WTC11 (cell line): ENCODE measurements around the gene SOCS1. TPM values are rescaled to one million over a fixed set of nuclear protein-coding genes. Genes with fewer than 3 reads are reported as not detected.

Experiments
- ATAC-seq: fragments of 200-7000 bp; cut with Tn5 transposase; 2 replicates; pipeline ENCODE4 v1.10.0; 2021; ENCODE audit warnings: mild to moderate bottlenecking, moderate library complexity
- CTCF ChIA-PET: fragments of 300-600 bp; sonication (Branson Sonifier 250); formaldehyde crosslinking; loops from one replicate; lab custom pipeline; 2021; ENCODE audit warnings: antibody characterized with exemption; lab: Charles Lee
- POLR2A ChIA-PET: fragments of 350-600 bp; sonication (Branson Sonifier 250); formaldehyde crosslinking; loops from one replicate; lab custom pipeline; 2021; ENCODE audit warnings: antibody characterized with exemption; lab: Charles Lee
- DNase-seq: peaks from one replicate; pipeline ENCODE4 v3.0.0; 2021; ENCODE audit warnings: low spot score
- H3K27ac Mint-ChIP-seq: 2 replicates; pipeline ENCODE4 v1.8.0; 2021; ENCODE audit warnings: mixed read lengths
- H3K27me3 Mint-ChIP-seq: 2 replicates; pipeline ENCODE4 v1.8.0; 2021; ENCODE audit warnings: low read depth, mild to moderate bottlenecking, moderate library complexity, mixed read lengths
- H3K36me3 Mint-ChIP-seq: 2 replicates; pipeline ENCODE4 v1.8.0; 2021; ENCODE audit warnings: mixed read lengths
- H3K4me1 Mint-ChIP-seq: 2 replicates; pipeline ENCODE4 v1.8.0; 2022; ENCODE audit warnings: mixed read lengths
- H3K4me3 Mint-ChIP-seq: 2 replicates; pipeline ENCODE4 v1.8.0; 2021; ENCODE audit warnings: mild to moderate bottlenecking, moderate library complexity, mixed read lengths
- H3K9me3 Mint-ChIP-seq: 2 replicates; pipeline ENCODE4 v1.8.0; 2021; ENCODE audit warnings: mixed read lengths
- AR ChIP-seq: fragments of 250-450 bp; sonication (Bioruptor Pico); IDR thresholded peaks from 2 replicates; pipeline ENCODE4 v1.9.0; 2021; ENCODE audit warnings: mild to moderate bottlenecking
- CTCF ChIP-seq: fragments of 200-600 bp; IDR thresholded peaks from 2 replicates; pipeline ENCODE4 v1.8.0; 2022; ENCODE audit warnings: antibody characterized with exemption
- HMGXB4 ChIP-seq: sonication (generic); formaldehyde crosslinking; IDR thresholded peaks from 2 replicates; pipeline ENCODE4 v1.8.1; 2023; ENCODE audit warnings: mild to moderate bottlenecking, moderate library complexity, missing genetic modification reagents
- JAZF1 ChIP-seq: fragments of 250-450 bp; sonication (Bioruptor Pico); IDR thresholded peaks from 2 replicates; pipeline ENCODE4 v1.9.0; 2021; ENCODE audit warnings: moderate library complexity, mild to moderate bottlenecking, inconsistent platforms
- PRDM15 ChIP-seq: sonication (generic); formaldehyde crosslinking; IDR thresholded peaks from 2 replicates; pipeline ENCODE4 v1.8.0; 2022; ENCODE audit warnings: missing genetic modification reagents
- PRRX2 ChIP-seq: fragments of 250-450 bp; sonication (Bioruptor Pico); IDR thresholded peaks from 2 replicates; pipeline ENCODE4 v1.8.0; 2021; ENCODE audit warnings: mild to moderate bottlenecking
- SP1 ChIP-seq: sonication (generic); formaldehyde crosslinking; conservative IDR thresholded peaks from 2 replicates; pipeline ENCODE4 v1.8.1; 2022; ENCODE audit warnings: missing genetic modification reagents
- USF1 ChIP-seq: sonication (generic); formaldehyde crosslinking; IDR thresholded peaks from 2 replicates; pipeline ENCODE4 v1.8.0; 2022; ENCODE audit warnings: mild to moderate bottlenecking, missing genetic modification reagents
- ZBTB43 ChIP-seq: sonication (generic); formaldehyde crosslinking; IDR thresholded peaks from 2 replicates; pipeline ENCODE4 v1.8.1; 2023; ENCODE audit warnings: mild to moderate bottlenecking, missing genetic modification reagents
- ZNF232 ChIP-seq: sonication (generic); formaldehyde crosslinking; IDR thresholded peaks from 2 replicates; pipeline ENCODE4 v1.8.0; 2022; ENCODE audit warnings: mild to moderate bottlenecking, missing genetic modification reagents
- ZNF423 ChIP-seq: fragments of 250-450 bp; sonication (Bioruptor Pico); IDR thresholded peaks from 2 replicates; pipeline ENCODE4 v2.1.2; 2022; ENCODE audit warnings: mild to moderate bottlenecking, moderate library complexity
- total RNA-seq: library from RNA; stranded (reverse); gene quantifications from 3 replicates; pipeline ENCODE4 v1.2.3, GENCODE V29; 2021

The SOCS1 gene
- total RNA-seq, 1 experiment from 2014 or later = 62.3 TPM

GRCh38 chr16:11219178-11219577 lies 36.8 kb downstream of the SOCS1 start (continued):
- no peak for TF ChIP-seq ZBTB43 (CRISPR knock-in tag)
- TF ChIP-seq PRDM15 (CRISPR knock-in tag) = no peak
- no peak for TF ChIP-seq HMGXB4 (CRISPR knock-in tag)
- no peak for TF ChIP-seq SP1 (CRISPR knock-in tag)
- TF ChIP-seq ZNF232 (CRISPR knock-in tag) = no peak
- TF ChIP-seq USF1 (CRISPR knock-in tag) = no peak
- TF ChIP-seq ZNF423 (CRISPR knock-in tag) = no peak

GRCh38 chr16:11218604-11218962 lies 37.4 kb downstream of the SOCS1 start:
- peaks cover 3% of the 10 kb centered on the region for H3K27me3 Mint-ChIP-seq
- no peak for DNase-seq
- CTCF ChIA-PET = interaction anchor here (0.5 to 2.4 kb wide), 14 partner anchors 9 to 368 kb away, joined by 3 to 10 read pairs (median 4); partner anchors contain the start of genes DEXI, LITAF and SOCS1
- H3K4me1 Mint-ChIP-seq = no peaks in the 10 kb centered on the region
- H3K4me3 Mint-ChIP-seq = no peak overlapping the region
- H3K9me3 Mint-ChIP-seq = peaks cover 34% of the 10 kb centered on the region
- no peak for TF ChIP-seq JAZF1 (CRISPR knock-in tag)
- no peak for TF ChIP-seq PRRX2 (CRISPR knock-in tag)
- TF ChIP-seq AR (CRISPR knock-in tag) = no peak
- TF ChIP-seq CTCF = peak; percentile 70
- TF ChIP-seq, all 79 proteins: peak for 1
- ATAC-seq = no peak
- POLR2A ChIA-PET = interaction anchor here (0.7 kb wide), 1 partner anchor 188 kb away, joined by 3 read pairs; no protein-coding TSS in a partner anchor
- H3K27ac Mint-ChIP-seq = no peak overlapping the region
- H3K36me3 Mint-ChIP-seq = peaks cover 23% of the 10 kb centered on the region
